Measurements from ENCODE around the gene COX15. TPM values are rescaled to one million over a fixed set of nuclear protein-coding genes. Genes with fewer than 3 reads are reported as not detected.
A peak's percentile ranks its signal among the peaks of the same experiment; 100 is the strongest.

Gene COX15
- total RNA-seq, 2 donors from 2014 or later = 36.7 to 43.0 TPM

- H3K36me3 Mint-ChIP-seq (ENCODE audit: low read depth) = peaks cover 93% of the 10 kb centered on the region
- no peaks in the 10 kb centered on the region for H3K27me3 Mint-ChIP-seq
- peak; percentile 71 for ATAC-seq (replicated peaks)
- H3K9me3 Mint-ChIP-seq = no peaks in the 10 kb centered on the region
- no peak overlapping the region for H3K4me3 Mint-ChIP-seq
- H3K27ac Mint-ChIP-seq = peak overlapping the region; percentile 2
- H3K4me1 Mint-ChIP-seq = peaks cover 9% of the 10 kb centered on the region
Observed at GRCh38 chr10:99711129-99711719, 20.7 kb downstream of the COX15 start.

- Mint-ChIP-seq H3K27me3 (no peaks in the 10 kb centered on the region), H3K9me3 (no peaks in the 10 kb centered on the region), H3K36me3 (ENCODE audit: low read depth) (peaks cover 93% of the 10 kb centered on the region), H3K4me1 (peaks cover 9% of the 10 kb centered on the region), H3K27ac (peak overlapping the region; percentile 45), H3K4me3 (peak overlapping the region; percentile 8)
- peak; percentile 90 for ATAC-seq (replicated peaks)
Observed at GRCh38 chr10:99709480-99710229, 22.3 kb downstream of the COX15 start.

- Mint-ChIP-seq H3K27ac (no peak overlapping the region), H3K4me3 (no peak overlapping the region), H3K27me3 (no peaks in the 10 kb centered on the region), H3K9me3 (no peaks in the 10 kb centered on the region), H3K36me3 (ENCODE audit: low read depth) (peaks cover 93% of the 10 kb centered on the region), H3K4me1 (peaks cover 9% of the 10 kb centered on the region)
- no peak for ATAC-seq (replicated peaks)
Observed at GRCh38 chr10:99708428-99709012, 23.4 kb downstream of the COX15 start.

- no peaks in the 10 kb centered on the region for H3K9me3 Mint-ChIP-seq
- ATAC-seq (replicated peaks) = no peak
- H3K4me1 Mint-ChIP-seq = no peaks in the 10 kb centered on the region
- no peak overlapping the region for H3K27ac Mint-ChIP-seq
- H3K4me3 Mint-ChIP-seq = no peak overlapping the region
- H3K36me3 Mint-ChIP-seq (ENCODE audit: low read depth) = peaks cover 96% of the 10 kb centered on the region
- H3K27me3 Mint-ChIP-seq = no peaks in the 10 kb centered on the region
Observed at GRCh38 chr10:99700649-99701048, 31.3 kb downstream of the COX15 start.

- Mint-ChIP-seq H3K27ac (no peak overlapping the region), H3K4me3 (no peak overlapping the region), H3K27me3 (no peaks in the 10 kb centered on the region), H3K4me1 (no peaks in the 10 kb centered on the region), H3K9me3 (no peaks in the 10 kb centered on the region), H3K36me3 (ENCODE audit: low read depth) (peaks cover 82% of the 10 kb centered on the region)
- ATAC-seq (replicated peaks) = no peak
Observed at GRCh38 chr10:99698504-99699080, 33.3 kb downstream of the COX15 start.

- Mint-ChIP-seq H3K4me3 (no peak overlapping the region), H3K36me3 (ENCODE audit: low read depth) (peaks cover 84% of the 10 kb centered on the region), H3K9me3 (no peaks in the 10 kb centered on the region), H3K27me3 (no peaks in the 10 kb centered on the region), H3K4me1 (no peaks in the 10 kb centered on the region), H3K27ac (no peak overlapping the region)
- ATAC-seq (replicated peaks) = no peak
Observed at GRCh38 chr10:99695761-99696160, 36.2 kb downstream of the COX15 start.

GRCh38 chr10:99693933-99694583 lies 37.9 kb downstream of the COX15 start:
- Mint-ChIP-seq H3K27me3 (no peaks in the 10 kb centered on the region), H3K36me3 (ENCODE audit: low read depth) (peaks cover 76% of the 10 kb centered on the region), H3K4me3 (no peak overlapping the region), H3K9me3 (no peaks in the 10 kb centered on the region), H3K4me1 (no peaks in the 10 kb centered on the region), H3K27ac (no peak overlapping the region)
- ATAC-seq (replicated peaks) = no peak

- H3K27ac Mint-ChIP-seq = no peak overlapping the region
- H3K4me3 Mint-ChIP-seq = no peak overlapping the region
- H3K36me3 Mint-ChIP-seq (ENCODE audit: low read depth) = peaks cover 64% of the 10 kb centered on the region
- H3K27me3 Mint-ChIP-seq = no peaks in the 10 kb centered on the region
- no peaks in the 10 kb centered on the region for H3K4me1 Mint-ChIP-seq
- ATAC-seq (replicated peaks) = no peak
- no peaks in the 10 kb centered on the region for H3K9me3 Mint-ChIP-seq
Observed at GRCh38 chr10:99689461-99689860, 42.5 kb downstream of the COX15 start.

GRCh38 chr10:99685597-99685967 lies 46.3 kb downstream of the COX15 start:
- no peaks in the 10 kb centered on the region for H3K4me1 Mint-ChIP-seq
- H3K4me3 Mint-ChIP-seq = no peak overlapping the region
- H3K27ac Mint-ChIP-seq = no peak overlapping the region
- H3K9me3 Mint-ChIP-seq = no peaks in the 10 kb centered on the region
- peaks cover 49% of the 10 kb centered on the region for H3K36me3 Mint-ChIP-seq (ENCODE audit: low read depth)
- no peak for ATAC-seq (replicated peaks)
- H3K27me3 Mint-ChIP-seq = no peaks in the 10 kb centered on the region

GRCh38 chr10:99682752-99683151 lies 49.2 kb downstream of the COX15 start:
- H3K27ac Mint-ChIP-seq = no peak overlapping the region
- no peaks in the 10 kb centered on the region for H3K27me3 Mint-ChIP-seq
- H3K4me3 Mint-ChIP-seq = no peak overlapping the region
- H3K9me3 Mint-ChIP-seq = no peaks in the 10 kb centered on the region
- ATAC-seq (replicated peaks) = no peak
- H3K4me1 Mint-ChIP-seq = no peaks in the 10 kb centered on the region
- H3K36me3 Mint-ChIP-seq (ENCODE audit: low read depth) = peaks cover 48% of the 10 kb centered on the region

Other genes starting within 250 kb of the COX15 start
- gene NKX2-3, start 199.2 kb downstream of the COX15 start, total RNA-seq = not detected
- 10 to 100 TPM; 39.2 to 47.2 TPM for gene SLC25A28, start 111.7 kb downstream of the COX15 start, total RNA-seq
- gene ENTPD7, start 72.6 kb downstream of the COX15 start, total RNA-seq = 1 to 10 TPM; 2.9 to 4.2 TPM
- 10 to 100 TPM; 25.6 to 30.9 TPM for gene CUTC, start 107 bp upstream of the COX15 start, total RNA-seq
- 1 to 10 TPM; 2.4 to 3.2 TPM for gene ABCC2, start 50.5 kb upstream of the COX15 start, total RNA-seq

Measured in activated T-helper 17 cell treated with anti-CD3 and anti-CD28 coated beads, Interleukin-2, amount 50 U/mL, for 72 hours (primary cell).